Stimulated activated CD4-positive, alpha-beta T cell treated with anti-CD3 and anti-CD28 coated beads, Interleukin-4, amount 100 ng/mL, for 24 hours (primary cell): ENCODE measurements around the gene ZSCAN26.
A peak's percentile ranks its signal among the peaks of the same experiment; 100 is the strongest.

Experiments used
- DNase-seq: peaks from one replicate; pipeline ENCODE4 v3.0.0-alpha.2; 2020

Gene ZSCAN26

DNA sequence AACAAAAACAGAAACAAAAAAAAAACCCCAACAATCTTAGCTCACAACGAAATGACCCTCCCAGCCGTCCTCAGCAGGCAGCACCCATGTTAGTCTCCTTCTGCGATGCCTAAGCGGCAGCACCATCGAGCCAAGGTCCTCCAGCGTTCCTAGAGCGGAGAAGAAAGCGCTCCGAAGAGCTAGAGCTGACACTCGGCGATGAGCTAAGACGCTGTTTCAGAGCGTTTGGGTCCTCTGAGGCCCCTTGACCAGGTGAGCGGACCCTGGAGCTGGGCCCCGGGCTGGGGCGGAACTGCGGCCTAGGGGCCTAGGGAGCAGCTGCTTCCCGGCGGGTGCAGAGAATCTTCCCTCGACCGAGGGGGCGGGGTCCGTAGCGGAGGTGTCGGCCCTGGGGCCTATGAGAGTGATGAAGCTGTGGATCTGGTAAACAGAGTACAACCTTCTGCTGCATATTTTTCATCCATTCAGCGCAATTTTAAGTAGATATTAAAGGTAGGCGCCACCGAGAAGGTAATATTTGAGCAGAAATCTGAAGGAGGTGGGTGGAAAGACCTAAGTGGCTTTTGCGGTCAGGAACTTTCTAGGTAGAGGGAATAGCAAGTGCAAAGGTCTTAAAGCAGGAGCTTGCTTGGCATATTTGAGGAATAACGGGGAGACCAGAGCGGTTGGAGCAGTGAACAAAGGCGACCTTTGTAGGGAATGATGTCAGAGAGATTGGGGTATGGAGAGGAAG, at the start of gene ZSCAN26:
Gene ZSCAN26, plus strand, starts transcription at position 182 of the 733 bp plus-strand sequence. CDS start 4,777 bp downstream, outside the sequence.
- peak; percentile 88 for DNase-seq

DNA sequence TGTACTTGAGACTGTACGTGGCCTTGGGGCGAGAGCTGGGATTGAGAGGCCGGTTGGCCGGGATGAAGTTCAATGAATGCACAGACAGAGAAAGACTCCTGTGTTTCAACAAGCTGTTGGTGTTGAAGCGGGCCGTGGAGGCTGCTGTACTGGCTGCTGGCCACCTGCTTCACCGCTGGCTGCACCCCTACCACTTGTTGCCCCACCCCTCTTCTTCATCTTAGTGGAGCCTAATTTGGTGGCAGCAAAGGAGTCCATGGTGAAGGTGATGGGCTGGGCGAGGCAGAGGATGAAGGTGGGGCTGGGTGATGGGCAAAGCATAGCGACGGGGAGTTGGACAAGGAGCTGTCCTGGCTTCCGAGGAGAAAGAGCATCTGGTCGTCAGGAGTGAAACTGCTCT, 49.1 kb upstream of the ZSCAN26 start:
- DNase-seq = no peak

DNA sequence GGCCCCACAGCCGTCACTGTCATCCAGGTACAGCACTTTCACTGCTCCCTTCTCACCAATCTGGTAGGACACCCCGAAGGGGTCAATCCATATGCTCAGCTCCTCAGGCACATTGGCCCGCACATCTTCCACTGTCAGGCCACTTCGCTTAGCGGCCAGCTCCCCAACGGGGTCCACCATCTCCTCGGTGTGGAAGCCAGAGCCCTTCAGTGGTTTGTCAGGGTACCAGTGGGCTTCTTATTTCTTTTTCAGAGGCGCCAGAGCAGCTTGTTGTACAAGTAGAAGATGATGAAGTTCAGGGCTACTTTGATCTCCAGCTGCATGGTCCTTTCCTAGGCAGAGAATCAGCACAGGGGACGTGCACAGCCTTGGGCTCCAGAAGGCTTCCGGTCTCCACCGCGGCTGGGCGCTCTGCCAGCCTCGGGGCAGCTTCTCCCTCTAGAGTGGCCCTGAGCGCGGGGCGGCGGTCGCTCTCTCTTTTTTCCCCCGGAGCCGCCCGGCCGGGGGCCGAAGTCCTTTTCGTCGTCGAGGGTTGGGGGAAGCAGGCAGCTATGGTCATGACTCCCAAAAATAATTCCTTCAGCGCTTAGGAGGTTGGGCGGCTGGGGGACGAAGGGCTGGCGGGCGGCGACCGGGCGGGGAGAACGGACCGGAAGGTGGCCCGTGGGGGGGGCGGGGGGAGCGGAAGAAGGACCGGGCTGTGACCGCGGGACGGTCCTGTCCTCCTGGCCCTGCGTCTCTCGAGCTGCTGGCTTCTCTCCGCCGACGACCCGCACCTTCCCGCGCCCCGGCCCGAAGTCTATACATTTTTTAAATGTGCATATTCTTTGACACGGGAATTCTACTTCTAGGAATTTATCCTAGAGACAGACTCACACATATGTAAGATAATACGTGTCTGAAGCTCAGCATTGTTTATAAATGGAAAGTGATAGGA, 48.4 kb upstream of the ZSCAN26 start:
- DNase-seq = no peak

DNA sequence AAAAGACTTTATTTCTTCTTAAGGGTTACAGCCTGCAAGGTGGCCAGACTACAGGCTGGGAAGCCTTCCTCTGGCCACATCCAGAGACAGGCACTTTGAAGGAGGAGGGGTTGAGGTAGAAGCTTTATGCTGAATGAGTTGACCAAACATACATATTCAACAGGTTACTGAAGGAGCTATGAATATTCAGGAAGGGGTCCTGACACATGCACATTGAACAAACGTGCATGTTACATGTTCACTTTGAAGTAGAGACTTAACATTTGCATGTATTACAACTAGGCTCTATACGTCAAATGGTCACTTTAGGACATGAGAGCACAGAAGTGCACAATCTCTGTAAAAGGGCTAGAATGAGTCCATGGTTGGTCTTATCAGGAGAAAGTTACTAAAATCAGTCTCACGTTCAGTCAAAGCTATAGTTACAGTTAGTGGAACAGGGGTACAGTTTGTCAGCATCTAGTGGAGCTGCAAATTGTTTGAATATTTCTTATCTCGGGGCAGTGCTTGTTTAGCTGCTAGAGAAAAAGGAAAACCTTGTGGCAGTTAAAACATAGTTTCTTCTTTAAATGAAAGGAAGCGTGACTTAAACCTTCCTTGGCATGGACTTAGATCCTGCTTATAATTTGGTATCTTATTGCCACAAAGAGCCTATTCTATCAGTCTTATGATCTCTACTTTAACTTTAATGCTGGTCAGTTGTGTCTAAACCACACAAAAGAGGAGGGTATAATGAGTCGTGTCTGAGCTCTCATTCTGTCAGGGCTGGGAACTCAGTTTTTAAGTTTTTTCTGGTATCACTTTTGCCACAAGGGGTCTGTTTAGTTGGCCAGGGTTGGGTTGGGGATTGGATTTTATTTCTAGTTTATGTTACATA, 46.4 kb upstream of the ZSCAN26 start:
- no peak for DNase-seq

DNA sequence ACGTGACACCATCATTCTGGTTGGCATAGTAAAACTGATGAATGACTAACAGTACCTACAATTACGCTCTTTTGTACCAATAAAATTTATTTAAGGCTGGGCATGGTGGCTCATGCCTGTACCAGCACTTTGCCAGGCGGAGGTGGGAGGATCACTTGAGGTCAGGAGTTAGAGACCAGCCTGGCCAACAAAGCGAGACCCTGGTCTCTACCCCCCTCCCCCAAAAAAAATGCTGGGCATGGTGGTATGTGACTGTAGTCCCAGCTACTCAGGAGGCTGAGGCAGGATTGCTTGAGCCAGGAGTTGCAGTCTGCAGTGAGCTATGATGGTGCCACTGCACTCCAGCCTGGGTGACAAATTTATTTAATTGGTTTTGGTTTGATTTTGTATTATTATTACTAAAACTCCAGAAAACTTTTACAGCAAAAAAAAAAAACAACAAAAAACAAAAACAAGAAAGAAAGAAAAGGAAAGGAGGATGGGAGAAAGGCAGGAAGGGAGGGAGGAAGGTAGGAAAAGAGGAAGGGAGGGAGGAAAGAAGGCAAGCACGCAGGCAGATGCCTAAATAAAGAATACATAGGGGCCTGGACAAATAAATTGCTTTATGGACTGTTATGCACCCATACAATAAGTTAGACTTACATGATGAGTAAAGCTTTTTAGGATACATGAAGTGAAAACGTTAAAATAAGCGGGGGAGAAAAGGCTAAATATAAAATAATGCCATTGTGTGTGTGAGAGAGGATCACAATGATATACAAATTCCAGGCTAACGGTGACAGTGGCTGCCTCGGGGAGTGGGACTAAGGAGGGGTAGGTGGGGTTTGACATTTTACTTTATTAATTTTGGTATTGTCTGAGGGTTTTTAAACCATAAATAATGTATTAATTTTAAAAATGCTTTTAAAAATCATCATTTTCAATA, 42.5 kb upstream of the ZSCAN26 start:
- DNase-seq = no peak

DNA sequence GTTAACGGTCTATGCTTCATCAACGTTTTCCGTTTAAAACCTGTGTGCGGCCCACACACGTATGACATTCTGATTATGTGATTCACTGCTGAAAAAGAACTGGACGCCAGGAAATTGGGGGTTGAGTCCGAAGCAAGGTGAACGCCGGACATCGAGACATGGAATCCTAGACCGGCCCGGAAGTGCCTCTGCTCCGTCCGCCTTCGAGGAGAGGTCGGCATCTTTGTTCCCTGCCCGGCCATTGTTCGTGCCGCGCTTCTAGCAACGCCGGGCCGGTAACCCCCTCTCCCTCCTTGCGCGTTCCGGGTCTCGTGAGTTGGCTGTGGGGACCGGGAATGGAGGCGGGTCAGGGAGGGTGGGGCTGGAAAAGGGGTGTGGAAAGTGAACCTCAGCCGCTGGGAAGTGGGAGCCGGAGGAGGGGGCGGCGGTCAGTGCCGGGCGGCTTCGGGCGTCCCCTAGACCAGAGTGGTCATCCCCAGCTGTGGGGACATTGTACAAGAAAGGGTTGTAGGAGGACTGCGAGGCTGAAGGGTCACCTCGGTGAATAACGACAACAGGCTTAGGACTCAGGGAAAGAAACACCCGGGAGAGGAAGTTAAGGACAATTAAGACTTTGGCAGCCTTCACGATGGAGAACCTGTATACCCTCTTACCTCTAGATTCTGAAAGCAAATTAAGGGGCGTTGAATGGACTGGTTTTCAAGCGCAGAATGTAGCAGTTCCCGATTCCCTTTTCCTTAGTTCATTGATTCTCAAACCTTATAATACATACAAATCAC, 41.7 kb upstream of the ZSCAN26 start, which contains the start of gene ZSCAN9:
Gene ZSCAN9, plus strand, starts transcription at position 220 of the 779 bp plus-strand sequence. CDS start 1,810 bp downstream, outside the sequence.
- DNase-seq = peak; percentile 56

DNA sequence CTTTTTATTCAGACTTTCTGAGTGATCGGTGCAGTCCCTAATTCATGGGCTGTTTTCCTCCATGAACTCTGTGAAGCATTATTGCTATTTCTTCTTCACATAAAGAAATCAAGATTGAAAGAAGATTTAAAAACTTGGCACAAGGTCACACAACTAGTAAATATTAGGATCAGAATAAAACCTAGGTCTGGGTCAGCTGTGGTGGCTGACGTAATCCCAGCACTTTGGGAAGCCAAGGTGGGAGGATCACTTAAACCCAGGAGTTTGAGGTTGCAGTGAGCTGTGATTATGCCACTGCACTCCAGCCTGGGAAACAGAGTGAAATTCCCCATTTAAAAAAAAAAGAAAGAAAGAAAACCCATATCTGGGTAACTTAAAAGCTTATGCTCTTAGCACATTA, 40.5 kb upstream of the ZSCAN26 start:
- DNase-seq = no peak

DNA sequence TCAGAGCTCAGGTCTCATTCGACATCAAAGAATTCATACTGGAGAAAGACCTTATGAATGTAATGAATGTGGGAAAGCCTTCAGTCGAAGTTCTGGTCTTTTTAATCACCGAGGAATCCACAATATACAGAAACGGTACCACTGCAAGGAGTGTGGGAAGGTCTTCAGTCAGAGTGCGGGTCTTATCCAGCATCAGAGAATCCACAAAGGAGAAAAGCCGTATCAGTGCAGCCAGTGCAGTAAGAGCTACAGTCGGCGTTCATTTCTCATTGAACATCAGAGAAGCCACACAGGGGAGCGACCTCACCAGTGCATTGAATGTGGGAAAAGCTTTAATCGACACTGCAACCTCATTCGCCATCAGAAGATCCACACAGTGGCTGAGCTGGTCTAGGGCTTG, 34.2 kb upstream of the ZSCAN26 start:
- no peak for DNase-seq

DNA sequence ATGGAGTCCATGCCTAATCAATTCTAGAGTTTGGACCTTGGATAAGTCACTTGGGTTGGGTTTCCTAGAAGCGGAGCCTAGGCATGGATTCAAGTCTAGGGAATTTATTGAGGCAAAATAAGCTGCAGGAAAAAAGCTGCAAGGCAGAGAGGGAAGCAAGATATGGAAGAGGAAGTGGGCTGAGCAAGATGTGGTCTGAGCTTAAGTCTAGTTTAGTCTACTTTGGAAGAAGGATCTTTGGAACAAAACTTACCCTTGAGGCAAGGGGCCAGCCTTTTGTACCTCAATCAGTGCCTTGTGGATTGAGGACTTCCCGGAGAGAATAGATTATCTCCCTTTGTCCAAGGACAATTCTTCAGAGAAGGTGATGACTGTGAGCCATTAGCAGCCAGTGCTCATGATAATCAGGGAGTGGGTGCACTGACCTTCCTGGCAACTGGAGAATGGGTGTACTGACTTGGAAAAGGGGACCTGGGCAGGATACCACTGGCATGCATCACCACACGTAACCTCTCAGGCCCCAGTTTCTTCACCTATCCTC, 31.0 kb upstream of the ZSCAN26 start:
- no peak for DNase-seq

DNA sequence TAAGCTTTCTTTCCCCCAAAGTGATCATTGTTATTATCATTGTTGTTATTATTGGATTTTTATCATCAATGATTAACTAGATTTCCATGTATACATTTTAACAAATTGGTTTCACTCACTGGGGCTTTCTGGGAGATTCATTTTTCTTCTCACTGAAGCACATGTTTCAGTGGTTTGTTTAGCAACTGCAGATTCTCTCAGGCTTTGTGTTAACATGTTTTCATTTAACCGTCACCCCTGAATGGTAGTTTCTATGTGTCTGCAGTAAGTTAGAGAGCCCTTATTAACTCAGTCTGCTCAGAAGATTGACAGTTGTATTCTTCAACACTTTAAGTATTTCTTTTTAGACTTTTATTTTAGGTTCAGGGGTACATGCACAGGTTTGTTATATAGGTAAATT, 27.3 kb upstream of the ZSCAN26 start:
- DNase-seq = no peak

DNA sequence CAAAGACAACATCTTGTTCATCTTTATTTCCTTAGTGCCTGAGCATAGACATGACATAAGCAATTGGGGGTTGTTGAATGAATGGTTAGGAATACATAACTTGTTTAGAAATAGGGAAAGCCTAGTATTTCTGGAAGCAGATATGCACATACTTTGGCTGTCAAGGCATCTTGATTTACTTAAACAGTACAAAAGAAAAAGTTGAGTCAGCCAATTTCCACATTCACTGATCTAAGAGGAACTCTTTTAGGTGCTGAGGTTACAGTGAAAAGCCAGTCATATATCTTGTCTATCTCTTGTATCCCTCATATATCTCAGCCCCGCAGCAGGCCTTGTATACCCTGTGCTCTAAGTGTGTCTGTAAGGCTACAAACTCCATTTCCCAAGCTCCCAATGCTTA, 26.5 kb upstream of the ZSCAN26 start:
- DNase-seq = no peak

DNA sequence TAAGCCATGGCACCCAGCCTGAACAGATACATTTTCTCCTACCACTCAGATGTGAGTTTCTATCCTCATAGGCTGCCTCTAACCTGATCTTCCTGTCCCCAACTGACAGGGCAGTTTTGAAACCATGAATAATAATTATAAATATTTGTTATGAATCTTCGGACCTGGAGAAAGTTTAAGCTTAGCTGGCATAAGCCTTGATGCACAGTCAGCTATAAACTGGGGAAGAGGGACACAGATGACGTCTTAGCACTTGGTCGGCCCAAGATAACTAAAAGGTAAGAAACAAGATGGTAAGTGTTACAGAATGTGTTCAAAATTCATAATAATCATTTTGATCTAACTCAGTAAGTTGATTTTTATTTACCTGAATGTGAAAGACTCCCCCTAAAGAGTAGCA, 23.0 kb upstream of the ZSCAN26 start:
- no peak for DNase-seq

DNA sequence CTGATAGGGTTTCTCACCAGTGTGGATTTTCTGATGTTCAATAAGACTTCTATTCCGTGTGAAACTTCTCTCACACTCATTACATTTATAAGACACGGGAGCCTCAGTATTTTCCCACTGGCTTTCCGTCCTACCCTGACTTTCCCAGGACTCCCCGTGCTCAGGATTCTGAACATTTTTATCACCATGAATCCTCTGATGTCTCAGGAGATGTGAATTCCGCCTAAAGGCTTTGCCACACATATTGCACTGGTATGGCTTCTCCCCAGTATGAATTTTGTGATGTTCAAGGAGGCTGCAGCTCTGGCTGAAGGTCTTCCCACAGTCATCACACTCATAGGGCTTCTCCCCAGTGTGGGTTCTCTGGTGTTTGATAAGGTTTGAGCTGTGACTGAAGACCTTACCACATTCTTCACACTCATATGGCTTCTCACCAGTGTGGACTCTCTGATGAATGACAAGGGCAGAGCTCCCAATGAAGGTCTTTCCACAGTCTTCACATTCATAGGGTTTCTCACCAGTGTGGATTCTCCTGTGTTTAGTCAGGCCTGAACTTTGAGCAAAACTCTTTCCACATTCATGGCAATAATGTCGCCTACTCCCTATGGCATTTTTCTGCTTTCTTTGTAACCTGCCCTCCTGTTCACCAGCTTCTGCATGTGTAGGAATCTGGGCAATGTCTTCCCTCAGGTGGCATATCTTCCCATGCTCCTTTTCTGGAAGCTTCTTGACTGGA, 21.6 kb upstream of the ZSCAN26 start:
- no peak for DNase-seq

DNA sequence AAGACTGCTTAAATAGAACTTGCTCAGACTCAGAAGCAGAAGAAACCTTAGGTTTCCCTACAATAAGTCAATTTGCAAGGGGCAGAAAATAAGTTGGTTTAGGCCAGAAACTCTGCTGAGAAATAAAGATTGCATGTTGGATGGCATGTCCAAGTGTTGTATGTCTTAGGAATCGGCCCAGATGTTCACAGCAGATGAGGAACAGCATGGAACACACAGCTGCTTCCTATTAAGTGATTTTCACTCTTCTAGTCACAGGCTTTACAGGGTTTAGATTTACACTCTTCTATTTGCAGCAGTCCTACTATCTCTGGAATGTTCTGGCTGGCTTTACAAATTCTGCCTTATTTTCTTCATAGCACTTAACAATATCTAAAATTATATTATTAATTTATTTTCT, 18.0 kb upstream of the ZSCAN26 start:
- DNase-seq = no peak

DNA sequence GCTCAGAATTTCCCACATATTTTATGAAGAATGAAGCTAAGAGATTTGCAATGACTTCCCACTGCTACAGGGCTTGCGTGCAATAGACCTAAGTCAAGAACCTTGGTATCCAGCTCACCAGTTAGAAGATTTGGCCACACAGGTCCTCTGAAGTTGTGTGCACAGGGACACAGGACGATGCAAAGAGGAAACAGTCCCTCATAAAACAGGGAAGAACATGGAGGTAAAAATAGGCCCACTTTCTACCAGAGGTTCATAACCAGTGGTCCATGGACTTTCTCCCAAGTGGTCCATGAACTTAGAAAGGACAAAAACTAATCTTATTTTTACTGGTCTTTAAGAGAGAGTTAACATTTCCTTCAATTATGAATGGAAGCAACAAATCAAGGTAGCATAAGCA, 16.2 kb upstream of the ZSCAN26 start:
- DNase-seq = no peak

DNA sequence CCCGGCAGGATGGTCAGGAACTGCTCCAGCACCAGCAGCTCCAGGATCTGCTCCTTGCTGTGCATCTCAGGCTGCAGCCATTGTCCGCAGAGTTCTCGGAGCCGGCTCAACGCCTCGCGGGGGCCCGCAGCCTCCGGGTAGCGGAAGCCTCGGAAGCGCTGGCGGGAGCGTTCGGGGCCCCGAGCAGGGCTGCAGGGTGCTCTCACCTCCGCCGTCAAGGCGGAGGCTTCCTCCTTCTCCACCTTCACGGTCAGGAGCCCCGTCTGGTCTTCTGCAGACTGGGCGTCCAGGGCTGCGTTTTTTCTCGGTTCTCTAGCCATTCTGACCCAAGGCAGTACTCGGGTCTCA, 15.3 kb upstream of the ZSCAN26 start:
- peak; percentile 17 for DNase-seq

DNA sequence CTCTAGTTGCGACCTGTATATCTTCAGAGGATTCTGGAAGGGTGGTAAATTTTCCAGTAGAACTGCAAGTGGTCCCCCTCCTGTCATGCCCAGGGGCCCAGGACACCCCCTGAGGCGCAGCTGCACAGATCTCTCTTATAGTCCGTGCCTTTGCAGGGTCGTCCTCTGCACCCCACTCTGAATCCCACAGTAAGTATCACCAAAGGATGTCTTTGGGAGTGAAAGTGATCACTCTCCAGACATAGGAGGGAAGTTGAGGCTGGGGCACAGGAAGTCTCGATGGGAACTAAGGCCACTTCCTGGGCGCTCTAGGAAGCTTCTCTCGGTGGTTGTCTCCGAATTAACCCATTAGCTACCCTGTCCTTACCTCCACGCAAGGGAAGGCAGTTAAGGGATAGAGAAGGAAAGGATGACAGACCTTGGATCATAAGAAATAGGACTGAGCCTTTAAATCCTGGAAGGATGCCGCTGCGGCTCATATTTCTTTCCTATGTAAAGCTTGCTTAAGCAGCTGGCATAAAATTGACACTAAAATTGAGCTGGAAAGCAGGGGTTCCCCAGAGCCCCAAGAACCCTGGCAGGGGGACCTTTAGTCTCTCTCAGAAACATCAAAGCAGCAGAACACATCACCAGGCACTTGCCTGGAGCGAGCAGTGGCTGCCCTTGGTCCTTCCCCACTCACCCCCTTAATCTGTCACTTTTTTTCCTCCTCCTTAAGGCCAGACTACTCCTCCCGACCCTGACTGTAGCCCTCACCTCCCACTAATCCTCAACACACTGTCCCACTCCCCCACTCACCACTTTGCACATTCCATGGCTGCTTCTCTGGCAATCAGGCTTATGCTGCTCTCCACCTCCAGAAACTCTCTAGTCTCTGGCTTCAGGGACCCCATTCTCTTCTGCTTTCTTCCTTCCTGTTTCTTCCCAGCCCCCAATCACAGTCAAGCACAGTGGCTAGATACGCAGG, 14.7 kb upstream of the ZSCAN26 start, which contains the start of gene ZKSCAN4:
Gene ZKSCAN4, minus strand, starts transcription at position 261 of the 967 bp plus-strand sequence. CDS start 289 bp downstream, outside the sequence.
- peak; percentile 89 for DNase-seq

DNA sequence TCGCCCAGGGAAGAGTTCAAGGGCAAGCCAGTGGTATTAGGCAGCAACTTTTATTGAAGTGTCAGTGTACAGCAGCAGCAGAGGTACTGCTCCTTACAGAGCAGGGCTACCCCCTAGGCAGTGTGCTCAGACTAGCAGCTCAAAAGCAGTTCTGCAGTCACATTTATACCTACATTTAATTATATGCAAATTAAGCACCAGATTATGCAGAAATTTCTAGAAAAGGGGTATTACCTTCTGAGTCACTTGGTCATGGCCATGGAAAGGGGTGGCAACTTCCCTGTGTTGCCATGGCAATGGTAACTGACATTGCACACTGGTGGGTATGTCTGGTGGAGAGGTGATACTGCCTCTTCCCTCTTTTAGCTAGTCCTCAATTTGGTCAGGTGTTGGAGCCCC, 12.8 kb upstream of the ZSCAN26 start:
- DNase-seq = no peak

DNA sequence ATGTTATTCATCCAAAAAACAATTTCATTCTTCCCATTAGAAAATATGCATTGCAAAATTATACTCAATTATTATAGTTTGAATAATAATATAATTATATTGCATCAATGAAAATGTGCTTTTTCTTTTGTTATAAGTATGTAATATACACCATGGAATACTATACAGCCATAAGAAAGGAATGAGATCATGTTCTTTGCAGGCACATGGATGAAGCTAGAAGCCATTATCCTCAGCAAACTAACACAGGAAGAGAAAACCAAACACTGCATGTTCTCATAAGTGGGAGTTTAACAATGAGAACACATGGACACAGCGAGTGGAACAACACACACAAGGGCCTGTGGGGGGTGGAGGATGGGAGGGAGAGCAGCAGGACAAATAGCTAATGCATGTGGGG, 9.9 kb upstream of the ZSCAN26 start:
- no peak for DNase-seq
